ENCODE data around the gene REXO1. TPM values are rescaled to one million over a fixed set of nuclear protein-coding genes. Genes with fewer than 3 reads are reported as not detected.
A peak's percentile ranks its signal among the peaks of the same experiment; 100 is the strongest.

Gene REXO1
- total and polyA plus RNA-seq, 2 of the 8 experiments (the other 6 are each of a cell fraction or from before 2014, with no cell fraction given), result 42.4 to 44.3 TPM

GRCh38 chr19:1775951-1776605 lies 72.2 kb downstream of the REXO1 start:
- Histone ChIP-seq H3K79me2 (ENCODE audit: control insufficient read depth in 1 of 2, insufficient read depth in 2 of 2, low read length in 2 of 2) (no peaks in the 10 kb centered on the region), H3K36me3 (ENCODE audit: control insufficient read depth in 2 of 4, insufficient read depth in 4 of 4, low read length in 3 of 4) (peaks cover 0 to 3% (median 0%) of the 10 kb centered on the region in 4 experiments; a peak in 1 of 8 replicates), H3K18ac (ENCODE audit: extremely low read depth, low read length) (no peak overlapping the region), H3K27ac (ENCODE audit: low read depth, low read length) (no peak overlapping the region), H2BK15ac (ENCODE audit: low read length) (no peak overlapping the region), H4K5ac (ENCODE audit: insufficient read length, low read depth, low read length) (no peak overlapping the region), H3K9me3 (ENCODE audit: insufficient read depth in 2 of 2, low read depth in 1 of 2, low read length in 1 of 2) (peaks cover 4 to 15% of the 10 kb centered on the region in 2 experiments; a peak in 3 of 4 replicates), H4K91ac (replicated peaks; ENCODE audit: insufficient read length, low read length) (no peak overlapping the region), H3K4ac (replicated peaks; ENCODE audit: insufficient read length, low read depth, low read length) (no peak overlapping the region), H3K56ac (replicated peaks; ENCODE audit: insufficient read length, low read depth, low read length) (no peak overlapping the region), H2BK12ac (ENCODE audit: low read depth, low read length) (no peak overlapping the region), H3K23me2 (ENCODE audit: low read depth, low read length) (peaks cover 4% of the 10 kb centered on the region; the same call in 1 of the 2 replicates), H3K14ac (ENCODE audit: insufficient read length) (no peak overlapping the region), H3K79me1 (ENCODE audit: low read depth, low read length) (no peaks in the 10 kb centered on the region), H4K8ac (ENCODE audit: extremely low read depth, insufficient read depth, low read length) (no peak overlapping the region), H3K23ac (ENCODE audit: insufficient read length) (no peak overlapping the region), H2BK5ac (ENCODE audit: low read depth, low read length) (no peak overlapping the region), H3K4me1 (replicated peaks in 1 of 4; ENCODE audit: control insufficient read depth in 3 of 4, insufficient read depth in 4 of 4, low read length in 3 of 4) (peaks cover 0 to 5% (median 2%) of the 10 kb centered on the region in 4 experiments; a peak in 3 of 7 replicates), H2BK20ac (ENCODE audit: low read length) (no peak overlapping the region), H3K9ac (replicated peaks in 1 of 4; ENCODE audit: extremely low read depth in 1 of 4, low read depth in 3 of 4, low read length in 3 of 4) (no peak overlapping the region), H3K4me2 (ENCODE audit: insufficient read depth in 1 of 2, low read depth in 2 of 2, low read length in 2 of 2) (peak overlapping the region; percentile 1 to 69; a peak in 3 of 4 replicates), H2AK5ac (ENCODE audit: low read depth, low read length) (no peak overlapping the region), H3K4me3 (ENCODE audit: extremely low read depth in 1 of 4, insufficient read depth in 2 of 4, low read depth in 3 of 4, low read length in 4 of 4) (peak overlapping the region in 3 of 4 experiments; percentile 10 to 56 (median 14); a peak in 4 of 8 replicates), H2AFZ (ENCODE audit: low read length) (no peak overlapping the region), H3K27me3 (replicated peaks in 1 of 4; ENCODE audit: control insufficient read depth in 3 of 4, extremely low read depth in 1 of 4, insufficient read depth in 3 of 4, low read length in 3 of 4) (peaks cover 25 to 76% (median 69%) of the 10 kb centered on the region in 4 experiments), H2BK120ac (replicated peaks; ENCODE audit: low read depth, low read length) (no peak overlapping the region), H4K20me1 (replicated peaks in 1 of 2; ENCODE audit: control insufficient read depth in 1 of 2, insufficient read depth in 2 of 2, low read length in 2 of 2) (peaks cover 0 to 2% of the 10 kb centered on the region in 2 experiments)
- FAIRE-seq, result no peak
- ChIA-PET POLR2A (ENCODE audit: partially characterized antibody) (interaction anchor here (0.8 to 1.5 kb wide), 6 partner anchors 11 to 30 kb away, joined by 3 to 4 read pairs (median 3); no protein-coding TSS in a partner anchor), CTCF (ENCODE audit: partially characterized antibody) (interaction anchor here (0.6 to 4.9 kb wide), 9 partner anchors 8 to 227 kb away, joined by 3 to 45 read pairs (median 4); no protein-coding TSS in a partner anchor)
- DNase-seq (ENCODE audit: low read depth in 1 of 2, low spot score in 2 of 2), result peak in 1 of 2 experiments; percentile 56
- 8% methylated on average over 34 of the region's 50 CpGs; no CpG with 5 or more reads in 1 of the 2 experiments for WGBS, 2 experiments (ENCODE audit: extremely low coverage in 1 of 2, insufficient coverage in 1 of 2, insufficient read length in 1 of 2, insufficient replicate concordance in 2 of 2, low coverage in 1 of 2, low lambda C conversion rate in 2 of 2, missing lambda C conversion rate in 1 of 2)
- TF ChIP-seq HDAC6 (IDR thresholded peaks at IDR 0.05; ENCODE audit: low read depth, low read length) (no peak), SUZ12 (IDR thresholded peaks at IDR 0.05; ENCODE audit: low read length) (peak; percentile 86), RNF2 (IDR thresholded peaks at IDR 0.05; ENCODE audit: borderline replicate concordance, low read depth, low read length, missing control alignments, poor library complexity, severe bottlenecking) (peak; percentile 39), EZH2 (IDR thresholded peaks at IDR 0.05; ENCODE audit: low read depth, low read length, severe bottlenecking) (peak; percentile 84), RXRA (IDR thresholded peaks at IDR 0.05; ENCODE audit: insufficient read depth, low read depth, low read length) (no peak)

Data from H1 (cell line).